ENCODE data around the gene PKIG.

The PKIG gene

GRCh38 chr20:44561876-44562275, 20.5 kb upstream of the PKIG start:
- Histone ChIP-seq H3K27ac (no peak overlapping the region), H3K4me3 (ENCODE audit: low read depth, low read length) (no peak overlapping the region), H3K27me3 (ENCODE audit: insufficient read depth, low read depth, severe bottlenecking) (no peaks in the 10 kb centered on the region), H3K36me3 (no peaks in the 10 kb centered on the region), H3K9me3 (ENCODE audit: severe bottlenecking) (no peaks in the 10 kb centered on the region)
- TF ChIP-seq CTCF (IDR thresholded peaks at IDR 0.05; ENCODE audit: low read depth, low read length): no peak
- DNase-seq: no peak

- DNase-seq: no peak
These were observed 16.4 kb upstream of the PKIG start for GRCh38 chr20:44566018-44566417.

GRCh38 chr20:44566811-44567210, 15.6 kb upstream of the PKIG start:
- H3K36me3 ChIP-seq: no peaks in the 10 kb centered on the region
- no peak for DNase-seq
- H3K9me3 ChIP-seq (ENCODE audit: severe bottlenecking): no peaks in the 10 kb centered on the region
- H3K27ac ChIP-seq: no peak overlapping the region
- no peaks in the 10 kb centered on the region for H3K27me3 ChIP-seq (ENCODE audit: insufficient read depth, low read depth, severe bottlenecking)
- no peak overlapping the region for H3K4me3 ChIP-seq (ENCODE audit: low read depth, low read length)
- TF ChIP-seq CTCF (IDR thresholded peaks at IDR 0.05; ENCODE audit: low read depth, low read length): no peak

More at GRCh38 chr20:44566018-44566417, 16.4 kb upstream of the PKIG start:
- Histone ChIP-seq H3K36me3 (no peaks in the 10 kb centered on the region), H3K27ac (no peak overlapping the region), H3K9me3 (ENCODE audit: severe bottlenecking) (no peaks in the 10 kb centered on the region), H3K4me3 (ENCODE audit: low read depth, low read length) (no peak overlapping the region), H3K27me3 (ENCODE audit: insufficient read depth, low read depth, severe bottlenecking) (no peaks in the 10 kb centered on the region)
- TF ChIP-seq CTCF (IDR thresholded peaks at IDR 0.05; ENCODE audit: low read depth, low read length): no peak

GRCh38 chr20:44570367-44570766, 12.0 kb upstream of the PKIG start:
- Histone ChIP-seq H3K27me3 (ENCODE audit: insufficient read depth, low read depth, severe bottlenecking) (no peaks in the 10 kb centered on the region), H3K36me3 (no peaks in the 10 kb centered on the region), H3K4me3 (ENCODE audit: low read depth, low read length) (no peak overlapping the region), H3K9me3 (ENCODE audit: severe bottlenecking) (no peaks in the 10 kb centered on the region), H3K27ac (no peak overlapping the region)
- DNase-seq: no peak
- TF ChIP-seq CTCF (IDR thresholded peaks at IDR 0.05; ENCODE audit: low read depth, low read length): no peak

- no peak overlapping the region for H3K4me3 ChIP-seq (ENCODE audit: low read depth, low read length)
- no peaks in the 10 kb centered on the region for H3K36me3 ChIP-seq
- no peak overlapping the region for H3K27ac ChIP-seq
- TF ChIP-seq CTCF (IDR thresholded peaks at IDR 0.05; ENCODE audit: low read depth, low read length): no peak
- DNase-seq: no peak
- no peaks in the 10 kb centered on the region for H3K9me3 ChIP-seq (ENCODE audit: severe bottlenecking)
- H3K27me3 ChIP-seq (ENCODE audit: insufficient read depth, low read depth, severe bottlenecking): no peaks in the 10 kb centered on the region
These were observed 10.9 kb upstream of the PKIG start for GRCh38 chr20:44571362-44571988.
